Limb (tissue), 2 donors: Measurements from ENCODE around the gene MGST2.
"Not testable (repeated sequence)": the region's sequence is repeated elsewhere in the genome, so short reads cannot be mapped to it uniquely, and the experiment has no call there.

Experiments
- DNase-seq, 2 donors: peaks; one replicate each; pipeline ENCODE4 v3.0.0-alpha.2; 2016; ENCODE audit errors: extremely low spot score in 2 of 2

Gene MGST2

DNA sequence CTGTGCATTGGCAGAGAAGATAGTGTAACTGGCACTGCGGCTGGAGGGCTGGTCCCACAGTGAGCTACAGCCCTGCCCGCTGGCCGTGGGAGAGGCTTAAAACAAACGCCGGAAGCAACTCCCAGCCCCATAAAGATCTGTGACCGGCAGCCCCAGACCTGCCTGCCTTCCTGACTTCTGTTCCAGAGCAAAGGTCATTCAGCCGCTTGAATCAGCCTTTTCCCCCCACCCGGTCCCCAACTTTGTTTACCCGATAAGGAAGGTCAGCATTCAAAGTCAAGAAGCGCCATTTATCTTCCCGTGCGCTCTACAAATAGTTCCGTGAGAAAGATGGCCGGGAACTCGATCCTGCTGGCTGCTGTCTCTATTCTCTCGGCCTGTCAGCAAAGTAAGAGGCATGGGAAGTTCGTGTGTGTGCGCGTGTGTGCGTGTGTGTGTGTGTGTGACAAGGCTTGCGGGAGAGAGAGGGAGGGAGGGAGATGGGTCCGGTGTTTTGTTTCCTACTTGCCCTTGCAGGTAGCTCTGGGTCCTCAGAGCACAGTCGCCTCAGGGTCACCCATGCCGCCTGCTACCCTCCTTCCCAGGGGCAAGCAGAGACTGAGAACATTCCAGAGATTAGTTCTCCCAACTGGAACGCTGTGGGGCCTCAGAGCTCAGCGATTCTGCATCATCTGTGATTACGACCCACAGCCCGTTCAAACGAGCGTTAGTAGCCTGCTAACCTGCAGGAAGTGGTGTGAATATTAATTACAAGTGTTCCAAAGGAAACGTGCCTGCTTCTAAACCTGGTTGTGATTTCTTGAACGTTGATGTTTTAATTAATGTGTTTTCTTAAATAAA lies at the start of gene MGST2:
MGST2 (plus strand) TSS at position 130 of the 840 bp plus-strand sequence; CDS start at position 331, 201 bp downstream.
- DNase-seq: peak; percentile 61 to 77

DNA sequence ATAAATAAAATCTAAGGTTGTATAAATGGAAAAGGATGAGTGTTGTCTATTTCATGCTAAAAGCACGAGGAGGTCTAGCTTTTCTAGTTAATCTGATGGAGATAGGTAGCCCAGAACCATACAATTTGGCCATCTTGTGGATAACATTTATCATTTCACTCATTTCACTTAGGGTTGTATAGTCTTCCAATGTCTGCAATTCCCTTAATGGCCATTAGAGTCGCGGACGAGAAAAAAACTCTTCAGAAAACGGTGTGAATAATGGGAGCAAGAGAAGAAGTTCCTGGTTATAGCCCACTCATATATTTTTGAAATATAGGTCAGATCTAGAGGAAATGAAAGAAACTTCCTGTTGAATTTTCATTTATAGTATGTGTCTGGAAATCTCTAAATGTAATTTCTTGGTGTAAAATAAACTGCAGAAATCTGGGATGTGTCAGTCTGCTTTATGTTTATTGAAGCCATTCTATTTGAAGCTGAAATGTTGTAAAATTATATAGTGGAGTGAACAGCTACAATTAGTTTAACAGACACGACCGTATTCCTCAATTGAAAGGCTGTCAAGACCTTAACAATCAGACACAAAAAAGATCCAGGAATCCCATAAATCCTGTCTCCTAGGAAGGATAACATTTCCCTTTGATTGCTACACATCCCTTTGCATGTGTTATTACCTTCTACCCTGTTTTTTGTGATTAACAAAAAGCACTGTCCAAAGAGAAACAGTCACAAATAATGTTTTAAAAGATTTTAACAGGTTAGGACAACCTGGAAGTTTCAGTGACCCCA lies 47.7 kb upstream of the MGST2 start:
- DNase-seq: no peak

DNA sequence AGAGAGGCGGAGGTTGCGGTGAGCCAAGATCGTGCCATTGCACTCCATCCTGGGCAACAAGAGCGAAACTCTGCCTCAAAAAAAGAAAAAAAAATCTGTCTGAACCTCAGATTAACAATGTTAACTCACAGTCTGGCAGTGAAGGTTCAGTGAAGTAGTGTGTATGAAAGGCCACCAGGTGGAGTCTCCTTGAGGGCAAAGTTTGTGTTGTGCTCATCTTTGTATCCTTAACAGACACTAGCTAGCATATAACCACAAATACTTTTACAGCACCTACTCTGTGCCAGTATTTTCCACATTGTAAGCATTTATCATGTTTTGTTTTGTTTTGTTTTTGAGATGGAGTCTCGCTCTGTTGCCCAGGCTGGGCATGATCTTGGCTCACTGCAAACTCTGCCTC lies 46.0 kb upstream of the MGST2 start:
- DNase-seq: no peak

DNA sequence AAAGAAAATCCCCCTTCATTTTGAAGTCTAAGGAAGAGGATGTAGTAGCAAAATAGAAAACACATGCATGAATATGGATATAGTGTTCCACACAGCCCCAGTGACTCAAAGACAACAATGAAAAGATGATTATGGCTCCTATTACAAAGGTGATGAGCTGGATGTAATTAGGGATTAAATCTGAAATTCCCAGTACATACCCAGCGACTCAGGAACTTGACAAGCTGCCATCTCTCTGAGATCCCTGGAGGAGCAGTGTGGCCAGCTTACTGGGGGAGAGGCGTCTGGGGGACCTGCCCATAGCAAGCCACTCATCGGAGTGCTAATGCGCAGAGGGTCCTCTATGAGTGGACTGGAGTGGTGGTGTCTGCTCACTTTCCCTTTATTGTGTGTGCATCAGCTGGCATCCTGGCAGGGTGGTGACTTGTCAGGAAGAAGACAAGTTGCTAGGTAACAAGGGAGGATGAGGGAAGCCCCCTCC lies 42.7 kb upstream of the MGST2 start:
- no peak for DNase-seq

DNA sequence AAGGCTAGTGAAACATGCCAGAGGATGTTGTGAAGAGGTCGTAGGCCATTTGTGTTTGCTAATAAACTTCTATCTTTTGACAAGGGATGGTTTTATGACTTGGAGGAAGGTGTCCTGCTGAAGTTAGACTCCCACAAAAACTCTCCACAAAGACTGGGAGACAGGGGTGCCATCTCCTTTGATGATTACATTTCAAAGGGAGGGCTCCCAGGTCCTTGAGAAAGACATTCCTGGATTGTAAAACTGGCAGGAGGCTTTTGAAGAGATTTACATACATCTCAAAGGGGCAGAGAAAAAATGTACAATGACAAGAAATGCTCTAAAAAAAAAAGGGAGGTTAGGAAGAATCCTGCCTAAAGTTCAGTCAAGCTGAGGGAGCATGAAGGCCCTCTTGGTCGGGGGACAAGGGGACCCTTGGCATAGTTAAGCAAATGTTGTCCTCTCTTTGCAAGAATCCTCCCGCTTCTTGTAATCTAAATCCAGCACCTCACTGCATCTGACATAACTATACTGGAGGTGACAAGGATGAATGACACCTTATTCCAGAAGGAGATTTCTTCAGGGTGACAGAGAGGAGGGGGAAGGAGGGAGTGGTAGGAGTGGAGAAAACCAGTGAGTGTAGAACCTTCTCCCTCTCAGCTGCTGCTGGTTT lies 41.1 kb upstream of the MGST2 start:
- DNase-seq: no peak

DNA sequence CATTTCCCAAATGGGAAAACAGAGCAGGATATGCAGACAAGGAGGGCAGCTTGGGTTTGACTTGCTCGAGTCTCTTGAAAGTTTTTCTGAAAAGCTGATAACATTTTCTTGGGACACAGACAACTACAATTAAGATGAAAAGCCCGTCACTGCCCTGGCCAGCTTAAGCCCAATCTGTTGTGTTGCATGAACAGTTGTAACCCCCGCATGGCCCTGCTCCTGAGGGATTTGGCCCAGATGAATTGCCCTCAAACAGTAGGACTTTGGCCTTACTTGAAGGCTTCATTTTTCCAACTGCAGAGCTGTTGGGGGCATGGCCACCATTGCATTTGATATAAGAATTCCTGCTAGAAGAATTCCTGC lies 40.5 kb upstream of the MGST2 start:
- DNase-seq: no peak

- DNase-seq: no peak
Measured at GRCh38 chr4:139625482-139625881, 40.1 kb upstream of the MGST2 start.

GRCh38 chr4:139628184-139629012 lies 37.2 kb upstream of the MGST2 start:
- DNase-seq: no peak

- no peak for DNase-seq
Measured at GRCh38 chr4:139629436-139630125, 36.0 kb upstream of the MGST2 start.

DNA sequence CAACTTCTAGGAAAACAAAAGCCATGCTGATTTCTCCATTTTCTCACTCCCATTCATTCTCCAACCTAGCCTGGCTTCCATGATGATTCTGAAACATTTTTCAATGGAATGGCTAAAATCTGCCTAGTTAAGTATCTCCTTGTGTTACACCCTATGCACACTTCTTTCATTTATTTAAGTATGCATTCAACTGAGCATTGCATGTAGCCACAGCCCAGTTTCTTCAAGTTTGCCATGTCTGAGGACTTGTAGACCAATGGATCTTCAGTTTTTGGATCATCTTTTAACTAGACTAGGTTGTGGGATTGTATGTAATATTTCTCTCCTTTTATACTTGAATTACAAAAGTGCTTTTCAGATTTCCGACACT lies 35.5 kb upstream of the MGST2 start:
- no peak for DNase-seq

- DNase-seq: no peak
Measured at GRCh38 chr4:139630991-139631390, 34.6 kb upstream of the MGST2 start.

- DNase-seq: no peak
Measured at GRCh38 chr4:139631791-139632190, 33.8 kb upstream of the MGST2 start.

- not testable (repeated sequence) for DNase-seq
Measured at GRCh38 chr4:139632739-139633138, 32.9 kb upstream of the MGST2 start.

GRCh38 chr4:139633195-139633594 lies 32.4 kb upstream of the MGST2 start:
- no peak for DNase-seq

DNA sequence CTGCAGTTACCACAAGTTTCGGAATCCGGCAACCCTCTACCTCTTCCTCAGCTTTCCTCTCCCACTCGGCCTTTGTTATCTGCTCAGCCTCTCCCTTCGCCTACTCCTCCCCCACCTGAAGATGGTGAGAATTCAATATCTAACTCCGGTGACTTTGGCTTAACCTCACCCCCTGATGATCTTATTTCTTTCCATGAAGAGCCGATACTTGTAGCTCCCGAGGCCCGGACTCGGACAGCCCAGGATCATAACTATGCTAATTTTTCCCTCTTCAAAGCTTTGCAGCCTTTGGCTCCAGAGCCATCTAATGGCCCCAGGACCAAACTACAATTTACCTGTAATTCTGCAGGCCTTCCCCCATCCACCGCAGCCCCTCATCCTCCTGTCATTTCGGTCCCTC lies 32.0 kb upstream of the MGST2 start:
- DNase-seq: no peak

- no peak for DNase-seq
Measured at GRCh38 chr4:139635966-139636365, 29.7 kb upstream of the MGST2 start.

- DNase-seq: not testable (repeated sequence)
Measured at GRCh38 chr4:139638306-139638705, 27.3 kb upstream of the MGST2 start.

DNA sequence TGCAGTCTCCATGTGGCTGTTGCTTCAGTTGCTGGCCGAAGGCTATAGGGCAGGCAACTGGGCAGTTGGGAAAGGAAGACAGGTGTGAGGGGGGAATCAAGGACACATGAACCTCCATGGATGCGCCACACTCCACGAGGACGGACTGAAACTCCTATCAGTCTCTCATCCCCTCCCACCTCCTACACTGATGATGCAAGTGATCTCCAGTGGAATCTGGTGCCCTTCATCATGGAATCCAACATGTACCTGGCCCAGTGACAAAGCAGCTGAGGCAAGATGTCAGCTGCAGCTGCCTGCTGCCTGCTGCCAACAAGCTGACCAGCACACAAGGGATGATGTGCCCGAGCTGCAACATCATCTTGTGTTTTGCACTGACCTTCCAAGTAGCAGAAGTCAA lies 26.0 kb upstream of the MGST2 start:
- no peak for DNase-seq

- DNase-seq: no peak
Measured at GRCh38 chr4:139641218-139641617, 24.4 kb upstream of the MGST2 start.

- DNase-seq: no peak
Measured at GRCh38 chr4:139642364-139642763, 23.3 kb upstream of the MGST2 start.
